GM21825 (cell line): ENCODE data around the gene PPM1D.
"Not testable (repeated sequence)": the region's sequence is repeated elsewhere in the genome, so short reads cannot be mapped to it uniquely, and the experiment has no call there.

Experiments used
- ATAC-seq: cut with Tn5 transposase; IDR thresholded peaks from one replicate; pipeline ENCODE4 v1.9.1; 2021; ENCODE audit warnings: mild to moderate bottlenecking, moderate library complexity; ENCODE audit not compliant: unreplicated experiment

The PPM1D gene

GRCh38 chr17:60593441-60594036 lies 6.5 kb upstream of the PPM1D start:
- ATAC-seq: not testable (repeated sequence)

GRCh38 chr17:60594170-60594569 lies 5.8 kb upstream of the PPM1D start:
- ATAC-seq: not testable (repeated sequence)

GRCh38 chr17:60594734-60595133 lies 5.3 kb upstream of the PPM1D start:
- ATAC-seq: no peak

GRCh38 chr17:60597297-60597696 lies 2.7 kb upstream of the PPM1D start:
- no peak for ATAC-seq

- no peak for ATAC-seq
Observed at GRCh38 chr17:60598001-60598736, 1.8 kb upstream of the PPM1D start.

GRCh38 chr17:60599220-60599619 lies 773 bp upstream of the PPM1D start:
- ATAC-seq: peak; percentile 9

- ATAC-seq: peak; percentile 11
Observed at GRCh38 chr17:60600490-60601446, 775 bp downstream of the PPM1D start.

- no peak for ATAC-seq
Observed at GRCh38 chr17:60601447-60602384, 1.7 kb downstream of the PPM1D start.

- ATAC-seq: no peak
Observed at GRCh38 chr17:60602385-60602742, 2.4 kb downstream of the PPM1D start.

- no peak for ATAC-seq
Observed at GRCh38 chr17:60602871-60603270, 2.9 kb downstream of the PPM1D start.

GRCh38 chr17:60603477-60603876 lies 3.5 kb downstream of the PPM1D start:
- ATAC-seq: not testable (repeated sequence)

- ATAC-seq: no peak
Observed at GRCh38 chr17:60604686-60605334, 4.8 kb downstream of the PPM1D start.

- no peak for ATAC-seq
Observed at GRCh38 chr17:60606036-60606435, 6.0 kb downstream of the PPM1D start.

- ATAC-seq: no peak
Observed at GRCh38 chr17:60610473-60610872, 10.5 kb downstream of the PPM1D start.

GRCh38 chr17:60611321-60611720 lies 11.3 kb downstream of the PPM1D start:
- ATAC-seq: not testable (repeated sequence)

- ATAC-seq: no peak
Observed at GRCh38 chr17:60613325-60613724, 13.3 kb downstream of the PPM1D start.

GRCh38 chr17:60613796-60614195 lies 13.8 kb downstream of the PPM1D start:
- not testable (repeated sequence) for ATAC-seq

GRCh38 chr17:60614247-60614646 lies 14.3 kb downstream of the PPM1D start:
- ATAC-seq: not testable (repeated sequence)

GRCh38 chr17:60615108-60615507 lies 15.1 kb downstream of the PPM1D start:
- ATAC-seq: no peak

GRCh38 chr17:60615840-60616239 lies 15.8 kb downstream of the PPM1D start:
- no peak for ATAC-seq
